Smooth muscle cell of the brain vasculature (primary cell): ENCODE results near the gene LSM3.

Source experiments
- DNase-seq: peaks from one replicate; pipeline ENCODE4 v3.0.0-alpha.2; 2012; ENCODE audit warnings: low read depth, low spot score

Gene LSM3

GRCh38 chr3:14157951-14158350 is 20.7 kb upstream of the LSM3 start:
- no peak for DNase-seq

DNA sequence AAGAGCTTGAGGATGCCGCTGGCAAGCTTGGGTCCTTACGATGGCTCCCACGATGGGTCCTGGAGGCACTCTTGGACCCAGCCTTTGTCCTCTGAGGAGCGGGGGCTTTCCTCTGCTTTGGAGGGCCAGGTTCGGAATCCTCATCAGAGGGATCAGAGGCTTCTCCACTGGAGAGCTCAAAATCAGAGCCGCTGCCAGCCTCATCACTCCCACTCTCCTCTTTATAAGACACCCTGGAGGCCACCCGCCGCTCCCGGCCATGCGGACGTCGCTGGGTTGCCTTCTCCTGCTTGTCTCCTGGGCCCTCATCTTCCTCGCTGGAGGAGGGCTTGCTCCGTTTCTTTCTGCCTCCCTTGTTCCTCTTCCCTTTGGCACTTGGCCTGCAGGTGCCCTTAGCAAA is 20.2 kb upstream of the LSM3 start:
- DNase-seq = no peak

DNA sequence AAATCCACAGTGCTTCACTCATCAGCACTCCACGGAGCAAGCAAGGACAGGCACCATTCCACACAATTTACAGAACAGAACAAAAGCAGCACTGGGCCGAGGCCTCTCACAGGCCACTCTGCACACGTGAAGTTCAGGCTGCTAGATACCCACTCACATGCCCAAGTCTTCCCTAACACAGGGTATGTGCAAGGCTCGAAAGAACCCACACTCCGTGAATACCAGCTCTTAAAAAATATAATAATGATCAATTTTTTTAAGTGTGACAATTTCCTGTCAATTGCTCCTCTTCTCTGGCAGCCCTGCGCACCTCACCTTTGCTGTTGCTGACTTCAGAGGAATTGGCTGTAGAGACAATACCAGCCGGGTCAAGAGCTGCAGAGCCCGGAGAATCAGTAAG is 19.2 kb upstream of the LSM3 start:
- no peak for DNase-seq

DNA sequence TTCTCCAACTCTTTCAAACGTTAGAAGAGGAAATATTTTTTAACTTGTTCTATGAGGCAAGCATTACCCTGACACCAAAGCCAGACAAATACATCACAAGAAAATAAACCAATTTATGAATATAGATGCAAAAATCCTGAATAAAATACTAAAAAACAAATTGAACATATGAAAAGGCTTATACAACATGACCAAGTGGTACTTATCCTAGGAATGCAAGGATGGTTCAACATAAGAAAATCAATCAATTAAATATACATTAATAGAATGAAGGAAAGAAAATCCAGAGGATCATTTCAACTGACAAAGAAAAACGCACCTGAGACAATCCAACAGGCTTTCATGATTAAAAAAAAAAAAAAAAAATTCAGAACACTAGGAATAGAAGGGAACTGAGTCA is 17.3 kb upstream of the LSM3 start:
- no peak for DNase-seq

DNA sequence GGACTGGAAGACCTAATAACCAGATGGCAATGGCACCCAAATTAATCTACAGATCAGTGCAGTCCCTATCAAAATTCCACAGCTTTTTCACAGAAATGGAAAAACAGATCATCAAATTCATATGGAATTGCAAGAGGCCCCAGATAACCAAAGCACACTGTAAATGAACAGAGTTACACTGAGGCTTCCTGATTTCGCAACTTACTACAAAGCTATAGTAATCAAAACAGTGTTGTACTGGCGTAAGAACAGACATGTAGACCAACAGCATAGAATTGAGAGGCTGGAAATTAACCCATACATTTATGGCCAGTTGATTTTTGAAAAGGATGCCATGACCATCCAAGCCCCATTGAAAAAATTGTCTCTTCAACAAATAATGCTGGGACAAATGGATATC is 16.4 kb upstream of the LSM3 start:
- DNase-seq = no peak

DNA sequence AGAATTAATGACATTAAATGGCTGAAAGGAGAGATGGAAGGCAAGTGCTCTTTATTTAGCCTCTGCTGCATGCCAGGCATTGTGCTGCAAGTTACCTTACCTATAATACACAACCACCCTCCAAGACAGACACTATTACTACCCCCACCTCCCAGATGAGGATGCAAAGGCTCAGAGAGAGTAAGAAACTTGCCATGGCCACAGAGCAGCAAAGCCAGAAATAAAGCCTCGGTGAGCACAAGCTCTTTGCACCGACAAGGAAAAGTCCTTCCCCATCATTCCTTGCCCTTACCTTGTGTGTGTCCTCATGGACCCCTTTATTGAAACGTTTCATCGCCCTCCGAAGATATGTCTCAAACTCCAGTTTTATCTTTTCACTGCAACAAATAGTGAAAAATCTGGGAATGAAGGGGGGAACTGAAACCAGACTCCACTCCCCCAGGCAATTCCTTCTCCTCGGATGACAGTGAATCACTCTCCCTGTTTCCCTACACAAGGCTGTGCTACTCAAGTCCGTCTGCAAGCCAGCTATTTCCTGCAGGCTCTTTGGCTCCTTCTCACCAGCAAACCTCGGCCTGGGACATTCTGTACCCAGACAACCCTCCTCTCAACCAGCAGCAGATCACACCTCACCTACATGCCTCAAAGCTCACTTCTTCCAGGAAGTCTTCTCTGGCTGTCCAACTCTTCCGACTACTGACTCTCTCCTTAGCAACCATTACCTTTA is 11.6 kb upstream of the LSM3 start:
- DNase-seq = no peak

- DNase-seq = no peak
These were observed 9.2 kb upstream of the LSM3 start for GRCh38 chr3:14169435-14169834.

DNA sequence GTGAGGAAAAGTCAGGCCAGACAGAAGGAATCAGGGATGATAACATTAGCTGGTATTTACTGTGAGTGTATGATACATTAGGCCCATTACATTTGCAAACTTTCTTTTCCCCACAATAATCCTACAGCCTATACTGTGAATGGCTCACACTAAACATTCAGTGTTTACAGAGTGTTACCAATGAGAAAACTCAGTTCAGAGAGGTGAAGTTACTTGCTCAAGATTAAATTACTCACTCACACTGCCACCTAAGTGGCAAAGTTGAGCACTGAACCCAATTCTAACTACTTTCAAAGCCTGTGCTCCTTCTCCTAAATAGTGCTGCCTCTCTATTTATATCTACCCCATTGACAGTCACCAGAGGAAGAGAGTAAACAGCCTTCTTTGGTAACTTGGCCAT is 8.7 kb upstream of the LSM3 start:
- no peak for DNase-seq

DNA sequence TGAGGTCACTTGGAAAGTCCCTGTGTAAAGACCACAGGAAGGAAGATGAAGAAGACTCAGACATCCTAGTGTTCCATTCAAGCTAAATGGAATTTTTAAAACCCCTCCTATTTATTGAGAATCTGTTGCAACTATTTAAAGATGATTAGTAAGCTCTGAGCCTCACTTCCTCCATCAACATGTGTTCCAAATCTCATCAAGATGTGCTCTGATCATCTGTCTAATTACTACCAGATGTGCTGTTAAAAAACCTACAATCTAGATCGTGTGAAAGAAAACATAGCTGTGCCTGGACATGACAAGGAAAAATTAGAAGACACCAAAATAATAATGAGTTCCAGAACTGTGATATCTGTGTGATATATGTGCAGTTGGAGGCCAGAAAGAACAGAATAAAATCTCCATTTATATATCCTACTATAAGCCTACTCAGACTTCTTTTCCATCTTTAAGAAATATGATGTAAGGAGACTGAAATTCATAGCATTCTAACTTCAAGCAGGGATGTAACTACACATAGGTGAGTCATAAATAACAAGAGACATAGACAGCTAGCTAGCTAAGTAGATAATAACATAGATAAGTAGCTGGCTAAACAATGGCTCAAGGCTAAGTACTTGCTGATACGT is 8.0 kb upstream of the LSM3 start:
- DNase-seq = no peak

DNA sequence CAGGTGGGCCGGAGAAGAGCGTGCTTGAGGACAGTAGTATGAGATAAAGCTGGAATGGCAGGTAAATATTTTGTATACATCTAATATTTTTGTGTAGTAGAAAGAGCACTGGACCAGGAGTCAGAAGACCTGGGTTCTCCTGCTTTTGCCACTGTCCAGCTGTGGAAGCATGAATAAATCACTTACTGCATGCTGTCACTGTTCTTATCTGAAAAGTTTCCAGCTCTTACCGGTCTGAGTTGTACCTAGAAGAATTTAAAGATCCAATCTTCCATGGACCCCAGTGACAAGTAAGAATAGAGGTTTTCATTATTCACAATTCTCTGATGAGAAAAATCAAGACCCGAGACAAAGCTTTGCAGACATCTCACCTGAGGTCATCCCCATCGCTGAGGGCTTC is 6.1 kb upstream of the LSM3 start:
- no peak for DNase-seq

GRCh38 chr3:14174483-14174882 is 4.1 kb upstream of the LSM3 start:
- no peak for DNase-seq

- DNase-seq = no peak
These were observed 3.1 kb upstream of the LSM3 start for GRCh38 chr3:14175383-14176037.

GRCh38 chr3:14177580-14178246 is 904 bp upstream of the LSM3 start:
- DNase-seq = peak; percentile 24

- DNase-seq = no peak
These were observed 473 bp downstream of the LSM3 start for GRCh38 chr3:14179114-14179465.

DNA sequence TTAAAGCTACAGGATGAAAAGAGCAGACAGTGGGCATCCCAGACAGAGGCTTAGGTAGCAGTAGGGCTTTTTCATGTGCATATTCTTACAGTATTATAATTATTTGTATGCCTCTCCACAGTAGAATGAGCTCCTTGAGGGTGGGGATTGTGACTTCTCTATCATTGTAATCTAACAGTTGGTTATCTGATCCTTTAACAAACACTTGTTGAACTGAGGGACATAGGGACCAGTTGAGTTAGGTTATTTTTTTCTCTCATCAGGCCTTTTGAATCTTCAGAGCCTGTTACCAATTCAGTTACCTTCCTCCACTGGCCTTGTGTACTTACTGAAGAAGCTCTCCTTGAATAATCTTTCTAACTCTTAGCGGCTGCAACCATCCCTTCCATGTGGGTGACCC is 1.2 kb downstream of the LSM3 start:
- DNase-seq = no peak

GRCh38 chr3:14181253-14181652 is 2.6 kb downstream of the LSM3 start:
- DNase-seq = no peak

GRCh38 chr3:14183015-14183577 is 4.5 kb downstream of the LSM3 start:
- no peak for DNase-seq

DNA sequence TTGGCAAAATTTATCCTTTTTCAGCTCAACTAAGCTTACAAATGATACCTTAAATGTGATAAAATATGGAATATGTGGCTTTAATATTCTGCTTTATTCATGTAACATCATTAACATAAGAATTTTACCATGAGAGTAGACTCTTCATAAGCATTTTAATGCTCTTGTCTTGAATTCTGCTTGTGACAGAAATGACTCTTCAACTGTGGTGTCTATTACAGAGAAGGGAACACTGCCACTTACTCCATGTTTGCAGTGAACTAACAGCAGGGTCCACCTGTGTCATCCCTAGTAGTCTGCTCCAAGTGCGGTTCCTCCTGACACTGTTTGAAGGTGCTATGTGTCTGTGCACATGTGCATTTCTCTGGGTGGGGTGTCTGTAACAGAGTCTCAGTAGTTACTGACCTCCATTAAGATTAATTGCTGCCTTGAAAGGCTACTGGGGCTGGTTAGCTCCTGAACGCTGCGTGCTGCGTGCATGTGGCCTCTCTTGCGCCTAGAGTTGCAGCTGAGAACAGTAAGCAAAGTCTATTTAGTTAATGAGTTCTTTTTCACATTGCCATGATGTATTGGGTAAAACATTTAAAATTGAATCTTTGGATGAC is 8.3 kb downstream of the LSM3 start:
- DNase-seq = no peak

DNA sequence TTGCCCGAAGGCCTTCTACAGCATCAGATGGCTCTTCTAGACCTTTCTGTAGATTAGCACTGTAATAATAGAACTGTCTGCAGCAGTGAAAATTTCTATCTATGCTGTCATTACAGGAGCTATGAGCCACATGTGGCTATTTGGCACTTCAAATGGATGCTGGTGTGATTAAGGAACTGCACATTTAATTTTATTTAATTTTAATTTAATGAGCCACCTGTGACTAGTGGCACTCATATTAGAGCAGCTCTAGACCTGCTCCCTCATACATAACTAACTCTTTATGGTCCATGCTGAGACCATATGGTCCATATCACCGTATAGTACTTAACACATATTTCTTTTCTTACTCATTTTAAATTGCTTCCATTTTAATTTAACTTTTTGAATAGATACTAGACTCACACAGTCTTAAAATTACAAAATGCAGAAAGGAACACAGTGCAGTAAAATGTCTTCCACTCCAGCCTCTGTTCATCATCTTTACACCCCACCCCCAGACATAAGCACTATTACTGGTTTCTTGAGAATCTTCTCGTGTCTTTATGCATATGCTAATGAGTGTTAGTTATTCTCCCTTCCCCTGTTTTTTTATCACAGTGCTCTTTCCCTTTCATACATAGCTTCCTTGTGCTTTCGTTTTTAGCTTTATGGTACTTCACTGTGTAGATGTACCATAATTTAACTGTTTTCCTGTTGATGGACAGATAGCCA is 9.6 kb downstream of the LSM3 start:
- DNase-seq = no peak

DNA sequence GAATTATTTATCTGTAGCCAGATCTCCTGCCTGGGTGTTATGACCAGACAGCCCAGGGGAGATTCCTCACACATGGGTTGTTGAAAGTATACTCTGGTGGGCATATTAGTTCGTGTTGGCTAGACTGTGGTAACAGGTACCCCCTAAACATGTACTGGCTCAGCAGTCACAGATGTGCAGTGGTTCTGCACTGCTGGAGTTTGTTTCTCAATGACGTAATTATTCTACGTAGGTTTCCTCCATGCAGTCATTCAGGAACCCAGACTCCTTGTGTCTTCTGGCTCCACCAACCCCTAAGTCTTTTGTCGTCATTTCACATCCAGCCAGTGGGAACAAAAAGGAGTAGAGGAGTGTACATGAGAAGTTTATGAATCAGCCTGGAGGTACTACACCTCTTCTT is 16.2 kb downstream of the LSM3 start:
- no peak for DNase-seq

DNA sequence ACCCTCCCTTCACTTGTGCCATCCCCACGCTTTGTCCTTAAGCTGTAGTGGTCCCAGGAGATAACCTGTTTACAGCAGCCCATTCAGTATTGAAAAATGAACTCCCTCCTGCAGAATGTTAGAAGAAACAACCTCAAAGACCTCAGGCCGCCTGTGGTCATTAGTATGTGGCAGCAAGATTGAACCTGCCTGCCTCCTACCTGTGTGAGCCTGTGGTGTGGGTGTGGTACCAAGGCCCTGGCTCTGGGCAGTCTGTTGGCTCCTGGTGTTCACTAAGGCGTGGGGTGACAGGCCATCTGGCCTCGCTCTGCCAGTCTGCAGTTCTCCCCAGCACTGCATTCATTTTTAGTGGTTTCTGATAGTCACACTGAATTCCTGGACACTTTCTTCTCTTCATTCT is 21.0 kb downstream of the LSM3 start:
- no peak for DNase-seq
